SK-N-MC (cell line): ENCODE measurements around the gene MACF1.

Experiments used
- EZH2 ChIP-seq: fragments of 200-600 bp; sonication (generic); IDR thresholded peaks from one replicate; pipeline ENCODE4 v1.6.1; 2017; ENCODE audit warnings: antibody characterized with exemption
- FOXP2 ChIP-seq: optimal IDR thresholded peaks from 2 replicates; pipeline ENCODE3; 2011; ENCODE audit warnings: mild to moderate bottlenecking, moderate library complexity; ENCODE audit not compliant: insufficient read depth; ENCODE audit errors: extremely low read length, control extremely low read depth
- POLR2AphosphoS5 ChIP-seq: IDR thresholded peaks from 2 replicates; pipeline ENCODE4 v1.6.1; 2012; ENCODE audit warnings: mild to moderate bottlenecking, low read depth, low read length, borderline replicate concordance

DNA sequence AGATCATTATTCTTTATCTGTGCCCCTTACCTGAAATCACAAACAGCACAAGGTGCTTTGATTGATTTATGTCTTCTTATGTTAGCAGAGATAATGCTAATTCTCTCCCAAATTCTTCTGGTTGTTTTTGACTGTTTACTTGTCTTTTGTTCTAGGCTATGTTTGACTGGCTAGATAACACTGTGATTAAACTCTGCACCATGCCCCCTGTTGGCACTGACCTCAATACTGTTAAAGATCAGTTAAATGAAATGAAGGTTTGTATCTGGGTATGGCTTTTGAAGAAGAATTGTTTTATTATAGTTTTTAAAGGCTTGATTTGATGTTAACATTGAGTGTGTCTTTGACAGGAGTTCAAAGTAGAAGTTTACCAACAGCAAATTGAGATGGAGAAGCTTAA, 237.3 kb downstream of the MACF1 start:
- TF ChIP-seq EZH2 (no peak), POLR2AphosphoS5 (no peak), FOXP2 (no peak)
